ENCODE measurements around the gene FDX2. TPM values are rescaled to one million over a fixed set of nuclear protein-coding genes. Genes with fewer than 3 reads are reported as not detected.

FDX2 gene
- total and polyA plus RNA-seq, 2 of the 8 experiments (the other 6 are each of a cell fraction or from before 2014, with no cell fraction given), result 27.0 to 64.4 TPM

DNA sequence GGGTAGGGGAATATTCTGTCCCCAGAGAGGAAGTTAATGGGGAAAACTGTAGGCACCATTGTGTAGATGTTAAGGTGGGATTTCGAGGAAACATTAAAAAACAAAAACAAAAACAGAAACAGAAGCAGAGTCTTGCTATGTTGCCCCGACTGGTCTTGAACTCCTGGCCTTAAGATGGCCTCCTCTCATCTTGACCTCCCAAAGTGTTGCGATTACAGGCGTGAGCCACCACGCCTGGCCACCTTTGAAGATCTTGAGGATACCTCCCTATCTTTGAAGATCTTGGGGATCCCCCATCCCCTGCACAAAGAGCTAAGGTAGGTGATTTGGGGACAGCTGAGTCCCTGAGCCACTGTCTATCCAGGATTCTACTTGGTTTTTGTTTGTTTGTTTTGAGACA lies 24.2 kb upstream of the FDX2 start:
- Histone ChIP-seq H3K4ac (replicated peaks; ENCODE audit: insufficient read length, low read depth, low read length) (no peak overlapping the region), H3K56ac (replicated peaks; ENCODE audit: insufficient read length, low read depth, low read length) (no peak overlapping the region), H4K5ac (ENCODE audit: insufficient read length, low read depth, low read length) (no peak overlapping the region), H3K4me3 (ENCODE audit: extremely low read depth in 1 of 4, insufficient read depth in 2 of 4, low read depth in 3 of 4, low read length in 4 of 4) (no peak overlapping the region), H3K27ac (ENCODE audit: low read depth, low read length) (no peak overlapping the region), H4K8ac (ENCODE audit: extremely low read depth, insufficient read depth, low read length) (no peak overlapping the region), H2AK5ac (ENCODE audit: low read depth, low read length) (0 out of 2 replicates have a peak overlapping the region, but pooled peaks have one; percentile 39), H3K4me1 (replicated peaks in 1 of 4; ENCODE audit: control insufficient read depth in 3 of 4, insufficient read depth in 4 of 4, low read length in 3 of 4) (peaks cover 0 to 8% (median 5%) of the 10 kb centered on the region in 4 experiments; a peak in 6 of 7 replicates), H3K79me2 (ENCODE audit: control insufficient read depth in 1 of 2, insufficient read depth in 2 of 2, low read length in 2 of 2) (no peaks in the 10 kb centered on the region), H3K27me3 (replicated peaks in 1 of 4; ENCODE audit: control insufficient read depth in 3 of 4, extremely low read depth in 1 of 4, insufficient read depth in 3 of 4, low read length in 3 of 4) (peaks cover 0 to 3% (median 0%) of the 10 kb centered on the region in 4 experiments; a peak in 1 of 7 replicates), H3K36me3 (ENCODE audit: control insufficient read depth in 2 of 4, insufficient read depth in 4 of 4, low read length in 3 of 4) (no peaks in the 10 kb centered on the region; a peak in 1 of 8 replicates), H3K18ac (ENCODE audit: extremely low read depth, low read length) (no peak overlapping the region), H2BK120ac (replicated peaks; ENCODE audit: low read depth, low read length) (peak overlapping the region; percentile 84), H2BK15ac (ENCODE audit: low read length) (no peak overlapping the region), H3K4me2 (ENCODE audit: insufficient read depth in 1 of 2, low read depth in 2 of 2, low read length in 2 of 2) (no peak overlapping the region), H3K9me3 (ENCODE audit: insufficient read depth in 2 of 2, low read depth in 1 of 2, low read length in 1 of 2) (no peaks in the 10 kb centered on the region), H2AFZ (ENCODE audit: low read length) (no peak overlapping the region), H3K14ac (ENCODE audit: insufficient read length) (no peak overlapping the region), H4K91ac (replicated peaks; ENCODE audit: insufficient read length, low read length) (peak overlapping the region; percentile 65), H3K79me1 (ENCODE audit: low read depth, low read length) (no peaks in the 10 kb centered on the region; the same call in 1 of the 2 replicates), H2BK5ac (ENCODE audit: low read depth, low read length) (peak overlapping the region; percentile 74; the same call in 1 of the 2 replicates), H4K20me1 (replicated peaks in 1 of 2; ENCODE audit: control insufficient read depth in 1 of 2, insufficient read depth in 2 of 2, low read length in 2 of 2) (no peaks in the 10 kb centered on the region), H3K9ac (replicated peaks in 1 of 4; ENCODE audit: extremely low read depth in 1 of 4, low read depth in 3 of 4, low read length in 3 of 4) (no peak overlapping the region), H2BK20ac (ENCODE audit: low read length) (no peak overlapping the region), H3K23ac (ENCODE audit: insufficient read length) (no peak overlapping the region), H3K23me2 (ENCODE audit: low read depth, low read length) (peaks cover under 1% of the 10 kb centered on the region; the same call in 1 of the 2 replicates), H2BK12ac (ENCODE audit: low read depth, low read length) (peak overlapping the region; percentile 60; the same call in 1 of the 2 replicates)
- no peak for FAIRE-seq
- WGBS, 2 experiments (ENCODE audit: extremely low coverage in 1 of 2, insufficient coverage in 1 of 2, insufficient read length in 1 of 2, insufficient replicate concordance in 2 of 2, low coverage in 1 of 2, low lambda C conversion rate in 2 of 2, missing lambda C conversion rate in 1 of 2), result 89% methylated on average over 5 of the region's 5 CpGs; no CpG with 5 or more reads in 1 of the 2 experiments
- CTCF ChIA-PET (ENCODE audit: partially characterized antibody), result interaction anchor here (0.9 to 2.3 kb wide), 6 partner anchors 22 to 83 kb away, joined by 3 to 9 read pairs (median 4); no protein-coding TSS in a partner anchor
- DNase-seq (ENCODE audit: low read depth in 1 of 2, low spot score in 2 of 2), result no peak
- POLR2A ChIA-PET (ENCODE audit: partially characterized antibody), result interaction anchor here (1.4 to 2.3 kb wide), 3 partner anchors 10 to 14 kb away, joined by 3 to 13 read pairs (median 7); no protein-coding TSS in a partner anchor
- TF ChIP-seq CREB1 (IDR thresholded peaks at IDR 0.05) (no peak), SIRT6 (IDR thresholded peaks at IDR 0.05; ENCODE audit: low read length) (no peak), MAFK (IDR thresholded peaks at IDR 0.05; ENCODE audit: low read depth, low read length) (no peak), CHD2 (IDR thresholded peaks at IDR 0.05; ENCODE audit: low read length) (no peak), CHD1 (IDR thresholded peaks at IDR 0.05; ENCODE audit: low read depth, low read length) (no peak), EGR1 (IDR thresholded peaks at IDR 0.05; ENCODE audit: borderline replicate concordance, low read depth, low read length) (no peak), ATF3 (IDR thresholded peaks at IDR 0.05; ENCODE audit: insufficient read depth, low read depth, low read length) (no peak), SRF (IDR thresholded peaks at IDR 0.05; ENCODE audit: low read depth, low read length) (no peak), HDAC2 (IDR thresholded peaks at IDR 0.05; ENCODE audit: borderline replicate concordance in 1 of 2, low read depth in 2 of 2, low read length in 2 of 2) (no peak), SP4 (IDR thresholded peaks at IDR 0.05; ENCODE audit: low read length) (no peak), ZNF274 (IDR thresholded peaks at IDR 0.05; ENCODE audit: borderline replicate concordance, extremely low read depth, low read length) (no peak), USF2 (IDR thresholded peaks at IDR 0.05; ENCODE audit: low read length) (no peak)
